ENCODE results near the gene APBA1. TPM values are rescaled to one million over a fixed set of nuclear protein-coding genes. Genes with fewer than 3 reads are reported as not detected.

Gene APBA1
- total and polyA plus RNA-seq, 9 of the 15 experiments (the other 6 are each of a cell fraction or from before 2014, with no cell fraction given) = 0.01 to 0.02 TPM; not detected in 7

DNA sequence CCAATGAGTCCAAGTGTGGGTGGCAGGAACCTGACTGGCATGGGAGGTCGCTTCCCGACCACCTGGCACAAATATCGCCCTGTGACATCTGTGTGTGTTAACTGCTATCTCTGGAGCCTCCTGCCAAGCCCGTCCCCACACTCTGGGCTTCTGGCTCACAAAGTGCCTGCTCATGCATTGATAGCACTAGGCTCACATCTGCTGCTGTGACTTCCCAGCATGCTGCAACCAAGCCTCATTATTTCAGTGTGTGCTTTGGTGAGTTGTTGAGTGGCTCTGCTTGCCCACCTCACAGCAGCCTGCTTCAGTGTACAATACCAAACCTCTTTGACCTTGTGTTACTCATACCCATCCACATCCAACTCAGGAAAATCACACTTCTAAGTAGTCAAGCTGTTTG, 139.8 kb downstream of the APBA1 start:
- Histone ChIP-seq H3K4me1 (replicated peaks in 1 of 2; ENCODE audit: control insufficient read depth in 2 of 2, insufficient read depth in 2 of 2, low read length in 2 of 2) (no peaks in the 10 kb centered on the region), H3K27me3 (ENCODE audit: control insufficient read depth in 2 of 2, insufficient read depth in 2 of 2, low read length in 2 of 2) (no peaks in the 10 kb centered on the region; a peak in 1 of 5 replicates), H3K9me3 (replicated peaks; ENCODE audit: control insufficient read depth, insufficient read depth, low read depth, low read length) (no peaks in the 10 kb centered on the region), H3K4me2 (ENCODE audit: insufficient read depth, low read length) (no peak overlapping the region), H3K9ac (ENCODE audit: insufficient read depth in 1 of 2, low read depth in 2 of 2, low read length in 2 of 2) (no peak overlapping the region), H3K4me3 (no peak overlapping the region), H3K9me1 (ENCODE audit: control insufficient read depth, insufficient read depth, low read length) (no peaks in the 10 kb centered on the region), H2AFZ (ENCODE audit: low read depth, low read length) (no peak overlapping the region), H3K36me3 (ENCODE audit: control insufficient read depth, insufficient read depth, low read length) (no peaks in the 10 kb centered on the region), H3K79me2 (ENCODE audit: control insufficient read depth, insufficient read depth, low read length) (no peaks in the 10 kb centered on the region), H3K27ac (ENCODE audit: extremely low read depth, low read depth, low read length) (no peak overlapping the region), H4K20me1 (replicated peaks; ENCODE audit: control insufficient read depth, insufficient read depth, low read length) (no peaks in the 10 kb centered on the region)
- DNase-seq (ENCODE audit: extremely low read depth in 1 of 4, low spot score in 3 of 4) = peak in 1 of 4 experiments; percentile 2
- in situ Hi-C loops (cut with MboI) = loop anchor here (25.0 kb wide), 1 partner anchor 470 kb away; no protein-coding TSS in a partner anchor
- 0% methylated on average over 4 of the region's 4 CpGs for WGBS (ENCODE audit: insufficient coverage, low coverage, missing lambda C conversion rate)
- FAIRE-seq = no peak
- peak; percentile 30; the same call in 1 of the 2 replicates for TF ChIP-seq TCF3 (CRISPR knock-in tag; IDR thresholded peaks at IDR 0.05)
- TF ChIP-seq CBFA2T3 (IDR thresholded peaks at IDR 0.05) = peak; percentile 59
- no peak for TF ChIP-seq HMG20B (CRISPR knock-in tag; IDR thresholded peaks at IDR 0.05)
- no peak for TF ChIP-seq SMAD1 (IDR thresholded peaks at IDR 0.05; ENCODE audit: low read depth, low read length, partially characterized antibody)
- TF ChIP-seq RHOXF2B (CRISPR knock-in tag; conservative IDR thresholded peaks at IDR 0.05) = no peak
- TF ChIP-seq CBFA2T2 (conservative IDR thresholded peaks at IDR 0.05) = peak; percentile 52
- TF ChIP-seq TAL1 (IDR thresholded peaks at IDR 0.05) = peak; percentile 77
- peak; percentile 62 for TF ChIP-seq TEAD4 (IDR thresholded peaks at IDR 0.05; ENCODE audit: low read length)
- TF ChIP-seq TEAD4 (CRISPR knock-in tag; IDR thresholded peaks at IDR 0.05; ENCODE audit: borderline replicate concordance) = no peak
- peak; percentile 30; the same call in 1 of the 2 replicates for TF ChIP-seq ARID1B (IDR thresholded peaks at IDR 0.05)
- TF ChIP-seq NCOR1 (IDR thresholded peaks at IDR 0.05) = peak; percentile 29; the same call in 1 of the 2 replicates
- TF ChIP-seq ZFP1 (CRISPR knock-in tag; IDR thresholded peaks at IDR 0.05) = no peak
- no peak for ATAC-seq
- intact Hi-C loops (cut with micrococcal nuclease) = no loop called here
- ChIA-PET POLR2A (no interaction called here), CTCF (ENCODE audit: low intra/inter-chr PET ratio) (no interaction called here)
- no TSS peak for BruUV-seq (replicated peaks)
